Activated CD8-positive, alpha-beta T cell treated with anti-CD3 and anti-CD28 coated beads for 36 hours (primary cell): Measurements from ENCODE around the gene ATXN1. TPM values are rescaled to one million over a fixed set of nuclear protein-coding genes. Genes with fewer than 3 reads are reported as not detected.

Experiments used
- ATAC-seq: fragments of 200-7000 bp; cut with Tn5 transposase; one replicate; pipeline ENCODE4 v1.10.0; 2021; ENCODE audit warnings: mild to moderate bottlenecking, moderate library complexity
- CTCF ChIA-PET: fragments of 350-600 bp; sonication (Branson Sonifier 250); formaldehyde crosslinking; loops from one replicate; lab custom pipeline; 2021; ENCODE audit warnings: antibody characterized with exemption; lab: Charles Lee
- POLR2A ChIA-PET: fragments of 350-600 bp; sonication (Branson Sonifier 250); formaldehyde crosslinking; loops from one replicate; lab custom pipeline; 2021; ENCODE audit warnings: antibody characterized with exemption; lab: Charles Lee
- DNase-seq: peaks from one replicate; pipeline ENCODE4 v3.0.0-alpha.2; 2020
- H3K27ac Mint-ChIP-seq: one replicate; pipeline ENCODE4 v1.8.0; 2021; ENCODE audit warnings: mild to moderate bottlenecking, mixed read lengths
- H3K27me3 Mint-ChIP-seq: one replicate; pipeline ENCODE4 v1.8.0; 2021; ENCODE audit warnings: mixed read lengths
- H3K36me3 Mint-ChIP-seq: one replicate; pipeline ENCODE4 v1.8.0; 2021; ENCODE audit warnings: low read depth, mixed read lengths
- H3K4me1 Mint-ChIP-seq: one replicate; pipeline ENCODE4 v1.8.0; 2021; ENCODE audit warnings: low read depth, mixed read lengths
- H3K4me3 Mint-ChIP-seq: one replicate; pipeline ENCODE4 v1.8.0; 2021; ENCODE audit warnings: mild to moderate bottlenecking, moderate library complexity, mixed read lengths
- H3K9me3 Mint-ChIP-seq: one replicate; pipeline ENCODE4 v1.8.0; 2021; ENCODE audit warnings: mixed read lengths
- CTCF ChIP-seq: fragments of 200-600 bp; IDR thresholded peaks from one replicate; pipeline ENCODE4 v1.8.0; 2022; ENCODE audit warnings: antibody characterized with exemption, mild to moderate bottlenecking
- intact Hi-C: fragments of 100-400 bp; cut with micrococcal nuclease; formaldehyde crosslinking; loops from one replicate; pipeline ENCODE4 v1.10.0; 2022
- total RNA-seq, 2 experiments: library from RNA; stranded (reverse); gene quantifications; one replicate each; pipeline ENCODE4 v1.2.3, GENCODE V29; 2021

Gene ATXN1
- total RNA-seq, 2 experiments from 2014 or later: 35.4 to 40.8 TPM

GRCh38 chr6:16295060-16295459 is 466.2 kb downstream of the ATXN1 start:
- no peak overlapping the region for H3K4me3 Mint-ChIP-seq
- H3K27ac Mint-ChIP-seq: no peak overlapping the region
- no peaks in the 10 kb centered on the region for H3K27me3 Mint-ChIP-seq
- H3K4me1 Mint-ChIP-seq: no peaks in the 10 kb centered on the region
- ChIA-PET CTCF (no interaction called here), POLR2A (interaction anchor here (1.1 to 1.2 kb wide), 2 partner anchors 8 to 9 kb away, joined by 3 read pairs; no protein-coding TSS in a partner anchor)
- DNase-seq (no peak), ATAC-seq (no peak)
- no peaks in the 10 kb centered on the region for H3K36me3 Mint-ChIP-seq
- H3K9me3 Mint-ChIP-seq: no peaks in the 10 kb centered on the region
- intact Hi-C loops: no loop called here
- TF ChIP-seq CTCF: no peak

- Mint-ChIP-seq H3K4me1 (no peaks in the 10 kb centered on the region), H3K36me3 (no peaks in the 10 kb centered on the region), H3K27me3 (no peaks in the 10 kb centered on the region), H3K9me3 (no peaks in the 10 kb centered on the region), H3K27ac (no peak overlapping the region), H3K4me3 (no peak overlapping the region)
- no peak for TF ChIP-seq CTCF
- DNase-seq: no peak
- CTCF ChIA-PET: no interaction called here
- intact Hi-C loops: no loop called here
- ATAC-seq: no peak
- POLR2A ChIA-PET: interaction anchor here (1.1 to 1.2 kb wide), 2 partner anchors 8 to 9 kb away, joined by 3 read pairs; no protein-coding TSS in a partner anchor
Observed at GRCh38 chr6:16294371-16294770, 466.9 kb downstream of the ATXN1 start.

- Mint-ChIP-seq H3K9me3 (no peaks in the 10 kb centered on the region), H3K4me3 (no peak overlapping the region), H3K36me3 (no peaks in the 10 kb centered on the region), H3K4me1 (no peaks in the 10 kb centered on the region), H3K27me3 (no peaks in the 10 kb centered on the region), H3K27ac (no peak overlapping the region)
- TF ChIP-seq CTCF: no peak
- POLR2A ChIA-PET: no interaction called here
- CTCF ChIA-PET: no interaction called here
- intact Hi-C loops: no loop called here
- no peak for DNase-seq
- no peak for ATAC-seq
Observed at GRCh38 chr6:16292942-16293341, 468.3 kb downstream of the ATXN1 start.

GRCh38 chr6:16292432-16292831 is 468.8 kb downstream of the ATXN1 start:
- ChIA-PET POLR2A (no interaction called here), CTCF (no interaction called here)
- no peaks in the 10 kb centered on the region for H3K9me3 Mint-ChIP-seq
- no peaks in the 10 kb centered on the region for H3K27me3 Mint-ChIP-seq
- H3K4me3 Mint-ChIP-seq: no peak overlapping the region
- no peak overlapping the region for H3K27ac Mint-ChIP-seq
- ATAC-seq: no peak
- H3K4me1 Mint-ChIP-seq: no peaks in the 10 kb centered on the region
- intact Hi-C loops: no loop called here
- no peaks in the 10 kb centered on the region for H3K36me3 Mint-ChIP-seq
- TF ChIP-seq CTCF: no peak
- no peak for DNase-seq

GRCh38 chr6:16291739-16292138 is 469.5 kb downstream of the ATXN1 start:
- Mint-ChIP-seq H3K36me3 (no peaks in the 10 kb centered on the region), H3K27ac (no peak overlapping the region), H3K9me3 (no peaks in the 10 kb centered on the region), H3K4me3 (no peak overlapping the region), H3K4me1 (no peaks in the 10 kb centered on the region), H3K27me3 (no peaks in the 10 kb centered on the region)
- ChIA-PET POLR2A (no interaction called here), CTCF (no interaction called here)
- no peak for TF ChIP-seq CTCF
- intact Hi-C loops: no loop called here
- no peak for DNase-seq
- ATAC-seq: no peak
